ENCODE data around the gene AFF1. TPM values are rescaled to one million over a fixed set of nuclear protein-coding genes. Genes with fewer than 3 reads are reported as not detected.
"Not testable (repeated sequence)": the region's sequence is repeated elsewhere in the genome, so short reads cannot be mapped to it uniquely, and the experiment has no call there.

Gene AFF1
- total RNA-seq, 1 experiment from 2014 or later, result 27.6 TPM

- no peak for DNase-seq
- Histone ChIP-seq H3K36me3 (replicated peaks; ENCODE audit: control insufficient read depth, insufficient read depth, low read length) (no peaks in the 10 kb centered on the region), H3K4me3 (ENCODE audit: insufficient read depth, low read depth, low read length) (no peak overlapping the region), H3K27me3 (ENCODE audit: control insufficient read depth, insufficient read depth, low read length) (no peaks in the 10 kb centered on the region)
These were observed 67.9 kb downstream of the AFF1 start for GRCh38 chr4:87002682-87003043.

- no peak for DNase-seq
- Histone ChIP-seq H3K4me3 (ENCODE audit: insufficient read depth, low read depth, low read length) (no peak overlapping the region), H3K27me3 (ENCODE audit: control insufficient read depth, insufficient read depth, low read length) (no peaks in the 10 kb centered on the region; the same call in 1 of the 2 replicates), H3K36me3 (replicated peaks; ENCODE audit: control insufficient read depth, insufficient read depth, low read length) (no peaks in the 10 kb centered on the region)
These were observed 68.5 kb downstream of the AFF1 start for GRCh38 chr4:87003266-87003665.

GRCh38 chr4:87005369-87005689 lies 70.5 kb downstream of the AFF1 start:
- Histone ChIP-seq H3K36me3 (replicated peaks; ENCODE audit: control insufficient read depth, insufficient read depth, low read length) (no peaks in the 10 kb centered on the region), H3K4me3 (ENCODE audit: insufficient read depth, low read depth, low read length) (no peak overlapping the region), H3K27me3 (ENCODE audit: control insufficient read depth, insufficient read depth, low read length) (no peaks in the 10 kb centered on the region; the same call in 1 of the 2 replicates)
- no peak for DNase-seq

- H3K4me3 ChIP-seq (ENCODE audit: insufficient read depth, low read depth, low read length), result peak overlapping the region; percentile 60
- no peaks in the 10 kb centered on the region for H3K36me3 ChIP-seq (replicated peaks; ENCODE audit: control insufficient read depth, insufficient read depth, low read length)
- no peaks in the 10 kb centered on the region; the same call in 1 of the 2 replicates for H3K27me3 ChIP-seq (ENCODE audit: control insufficient read depth, insufficient read depth, low read length)
- peak; percentile 33 for DNase-seq
These were observed 71.0 kb downstream of the AFF1 start for GRCh38 chr4:87005690-87006425.

GRCh38 chr4:87006426-87006675 lies 71.5 kb downstream of the AFF1 start:
- no peak for DNase-seq
- Histone ChIP-seq H3K4me3 (ENCODE audit: insufficient read depth, low read depth, low read length) (peak overlapping the region; percentile 60), H3K36me3 (replicated peaks; ENCODE audit: control insufficient read depth, insufficient read depth, low read length) (no peaks in the 10 kb centered on the region), H3K27me3 (ENCODE audit: control insufficient read depth, insufficient read depth, low read length) (no peaks in the 10 kb centered on the region; the same call in 1 of the 2 replicates)

GRCh38 chr4:87006676-87007527 lies 72.1 kb downstream of the AFF1 start:
- Histone ChIP-seq H3K4me3 (ENCODE audit: insufficient read depth, low read depth, low read length) (peak overlapping the region; percentile 60), H3K36me3 (replicated peaks; ENCODE audit: control insufficient read depth, insufficient read depth, low read length) (no peaks in the 10 kb centered on the region), H3K27me3 (ENCODE audit: control insufficient read depth, insufficient read depth, low read length) (no peaks in the 10 kb centered on the region; the same call in 1 of the 2 replicates)
- peak; percentile 95 for DNase-seq

- DNase-seq, result peak; percentile 51
- Histone ChIP-seq H3K27me3 (ENCODE audit: control insufficient read depth, insufficient read depth, low read length) (no peaks in the 10 kb centered on the region; the same call in 1 of the 2 replicates), H3K4me3 (ENCODE audit: insufficient read depth, low read depth, low read length) (peak overlapping the region; percentile 60), H3K36me3 (replicated peaks; ENCODE audit: control insufficient read depth, insufficient read depth, low read length) (no peaks in the 10 kb centered on the region)
These were observed 73.0 kb downstream of the AFF1 start for GRCh38 chr4:87007528-87008446.

- H3K27me3 ChIP-seq (ENCODE audit: control insufficient read depth, insufficient read depth, low read length), result no peaks in the 10 kb centered on the region; the same call in 1 of the 2 replicates
- H3K36me3 ChIP-seq (replicated peaks; ENCODE audit: control insufficient read depth, insufficient read depth, low read length), result no peaks in the 10 kb centered on the region
- H3K4me3 ChIP-seq (ENCODE audit: insufficient read depth, low read depth, low read length), result no peak overlapping the region; the same call in 1 of the 2 replicates
- DNase-seq, result no peak
These were observed 74.4 kb downstream of the AFF1 start for GRCh38 chr4:87009095-87009648.

- Histone ChIP-seq H3K27me3 (ENCODE audit: control insufficient read depth, insufficient read depth, low read length) (no peaks in the 10 kb centered on the region; the same call in 1 of the 2 replicates), H3K4me3 (ENCODE audit: insufficient read depth, low read depth, low read length) (no peak overlapping the region), H3K36me3 (replicated peaks; ENCODE audit: control insufficient read depth, insufficient read depth, low read length) (no peaks in the 10 kb centered on the region)
- DNase-seq, result no peak
These were observed 75.4 kb downstream of the AFF1 start for GRCh38 chr4:87010192-87010591.

GRCh38 chr4:87011340-87012034 lies 76.7 kb downstream of the AFF1 start:
- H3K36me3 ChIP-seq (replicated peaks; ENCODE audit: control insufficient read depth, insufficient read depth, low read length), result no peaks in the 10 kb centered on the region
- no peak for DNase-seq
- no peak overlapping the region for H3K4me3 ChIP-seq (ENCODE audit: insufficient read depth, low read depth, low read length)
- H3K27me3 ChIP-seq (ENCODE audit: control insufficient read depth, insufficient read depth, low read length), result no peaks in the 10 kb centered on the region; the same call in 1 of the 2 replicates

- no peak for DNase-seq
- Histone ChIP-seq H3K27me3 (ENCODE audit: control insufficient read depth, insufficient read depth, low read length) (no peaks in the 10 kb centered on the region; the same call in 1 of the 2 replicates), H3K36me3 (replicated peaks; ENCODE audit: control insufficient read depth, insufficient read depth, low read length) (no peaks in the 10 kb centered on the region), H3K4me3 (ENCODE audit: insufficient read depth, low read depth, low read length) (no peak overlapping the region)
These were observed 77.6 kb downstream of the AFF1 start for GRCh38 chr4:87012265-87012953.

GRCh38 chr4:87012954-87013308 lies 78.1 kb downstream of the AFF1 start:
- H3K4me3 ChIP-seq (ENCODE audit: insufficient read depth, low read depth, low read length); H3K36me3 ChIP-seq (replicated peaks; ENCODE audit: control insufficient read depth, insufficient read depth, low read length); DNase-seq; H3K27me3 ChIP-seq (ENCODE audit: control insufficient read depth, insufficient read depth, low read length): not testable (repeated sequence)

GRCh38 chr4:87014284-87014782 lies 79.5 kb downstream of the AFF1 start:
- no peak for DNase-seq
- Histone ChIP-seq H3K27me3 (ENCODE audit: control insufficient read depth, insufficient read depth, low read length) (no peaks in the 10 kb centered on the region), H3K4me3 (ENCODE audit: insufficient read depth, low read depth, low read length) (no peak overlapping the region), H3K36me3 (replicated peaks; ENCODE audit: control insufficient read depth, insufficient read depth, low read length) (no peaks in the 10 kb centered on the region)

Measured in H7 (cell line).